HG02759 (cell line): Measurements from ENCODE around the gene TRIP11.
"Not testable (repeated sequence)": the region's sequence is repeated elsewhere in the genome, so short reads cannot be mapped to it uniquely, and the experiment has no call there.

Experiments used
- ATAC-seq: cut with Tn5 transposase; IDR thresholded peaks from one replicate; pipeline ENCODE4 v1.9.1; 2021; ENCODE audit warnings: mild to moderate bottlenecking, moderate library complexity; ENCODE audit not compliant: unreplicated experiment

Gene TRIP11

GRCh38 chr14:92039719-92040430 lies at the start of gene TRIP11:
Gene TRIP11, minus strand, starts transcription at chr14:92040059. Its CDS starts 374 bp downstream, at chr14:92039685.
- ATAC-seq: peak; percentile 96

DNA sequence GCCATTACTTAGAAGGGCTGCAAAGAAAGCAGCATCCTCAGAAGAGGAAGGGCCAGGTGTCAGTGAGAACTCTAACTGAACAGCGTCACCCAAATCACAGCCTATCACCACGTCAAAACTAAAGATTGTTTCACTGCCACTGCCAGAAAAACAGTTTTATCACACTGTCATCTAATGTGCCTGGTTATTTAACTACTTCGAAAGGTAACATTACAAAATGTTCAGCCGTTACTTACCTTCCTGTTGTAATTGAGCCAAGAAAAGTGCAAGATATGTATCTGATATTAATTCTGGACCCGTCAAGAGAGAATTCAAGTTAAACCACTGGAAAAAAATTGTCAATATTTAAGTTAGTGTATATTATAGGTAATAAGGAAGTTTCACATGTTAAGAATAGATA lies 48.6 kb upstream of the TRIP11 start:
- ATAC-seq: no peak

GRCh38 chr14:92074555-92074954 lies 34.7 kb upstream of the TRIP11 start:
- no peak for ATAC-seq

GRCh38 chr14:92058006-92058917 lies 18.4 kb upstream of the TRIP11 start:
- no peak for ATAC-seq

DNA sequence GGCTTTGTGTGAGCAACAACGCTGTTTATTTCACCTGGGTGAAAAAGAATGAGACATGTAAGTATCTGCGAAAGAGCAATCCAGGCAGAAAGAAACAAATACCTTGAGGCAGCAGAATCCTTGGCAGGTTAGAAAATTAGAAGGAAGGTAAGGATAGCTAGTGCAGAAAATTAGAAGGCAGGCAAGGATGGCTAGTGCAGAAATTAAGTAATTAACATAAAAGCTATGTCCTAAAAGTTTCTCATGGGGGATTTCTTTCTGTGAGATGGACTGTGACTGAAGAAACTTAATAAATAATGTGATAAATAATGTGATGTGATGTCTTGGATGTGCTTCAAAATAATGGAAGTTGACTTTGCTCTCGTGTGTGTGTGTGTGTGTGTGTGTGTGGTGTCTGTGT lies 9.9 kb upstream of the TRIP11 start:
- no peak for ATAC-seq

DNA sequence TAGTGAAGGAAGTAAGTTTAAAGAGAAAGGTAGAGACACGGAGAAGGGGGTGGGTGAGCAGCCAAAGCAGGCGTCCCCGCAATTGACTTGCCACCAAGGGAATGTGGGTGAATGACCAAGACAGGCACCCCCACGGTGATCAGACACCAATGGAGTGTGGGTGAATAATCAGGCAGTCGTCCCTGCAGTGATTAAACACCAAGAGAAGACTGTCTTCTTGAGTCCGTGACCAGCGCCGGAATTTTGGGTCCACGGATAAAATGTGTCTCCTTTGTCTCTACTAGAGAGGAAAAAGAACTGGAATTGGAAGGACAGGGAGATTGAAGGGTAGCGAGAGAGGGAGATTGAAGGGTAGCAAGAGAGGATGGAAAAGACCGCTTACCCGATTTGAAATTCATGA lies 9.4 kb upstream of the TRIP11 start:
- ATAC-seq: not testable (repeated sequence)

GRCh38 chr14:92045904-92046303 lies 6.0 kb upstream of the TRIP11 start:
- not testable (repeated sequence) for ATAC-seq

DNA sequence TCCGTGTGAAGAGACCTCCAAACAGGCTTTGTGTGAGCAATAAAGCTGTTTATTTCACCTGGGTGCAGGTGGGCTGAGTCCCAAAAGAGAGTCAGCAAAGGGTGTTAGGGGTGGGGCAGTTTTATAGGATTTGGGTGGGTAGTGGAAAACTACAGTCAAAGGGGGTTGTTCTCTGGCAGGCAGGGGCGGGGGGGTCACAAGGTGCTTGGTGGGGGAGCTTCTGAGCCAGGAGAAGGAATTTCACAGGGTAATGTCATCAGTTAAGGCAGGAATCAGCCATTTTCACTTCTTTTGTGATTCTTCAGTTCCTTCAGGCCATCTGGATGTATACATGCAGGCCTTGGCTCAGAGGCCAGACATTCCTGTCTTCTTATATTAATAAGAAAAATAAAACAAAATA lies 1.9 kb upstream of the TRIP11 start:
- not testable (repeated sequence) for ATAC-seq

- ATAC-seq: no peak
Measured at GRCh38 chr14:92041203-92041602, 1.3 kb upstream of the TRIP11 start.

DNA sequence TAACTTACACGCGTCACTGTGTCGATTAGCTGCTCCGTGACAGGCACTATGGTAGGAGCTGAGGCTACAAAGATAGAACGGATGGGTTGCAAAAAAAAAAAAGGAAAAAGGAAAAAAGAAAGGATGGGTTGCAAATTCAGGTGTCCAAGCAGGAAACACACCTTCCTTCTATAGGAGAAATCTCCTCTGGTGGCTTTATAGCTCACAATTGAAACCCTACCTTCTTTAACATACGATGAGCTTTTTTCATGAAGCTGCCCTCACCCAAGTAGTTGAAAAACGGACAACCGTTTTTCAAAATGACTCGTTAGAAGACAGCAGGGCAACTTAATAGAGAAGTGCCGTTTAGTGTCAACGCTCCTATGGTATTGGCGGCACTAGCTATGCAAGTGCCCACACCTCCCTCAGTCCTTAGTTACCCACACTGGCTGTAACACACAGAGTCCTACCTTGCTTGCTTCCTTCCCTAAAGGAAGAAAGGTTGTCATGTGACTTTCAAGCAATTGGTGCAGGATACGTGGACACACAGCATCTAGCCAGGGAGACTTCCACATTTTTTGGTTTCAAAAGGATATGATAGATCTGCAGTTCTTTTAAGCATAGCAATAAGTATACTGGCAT lies 682 bp upstream of the TRIP11 start:
- no peak for ATAC-seq

- peak; percentile 19 for ATAC-seq
Measured at GRCh38 chr14:92039063-92039718, 668 bp downstream of the TRIP11 start.

- ATAC-seq: no peak
Measured at GRCh38 chr14:92037989-92038388, 1.9 kb downstream of the TRIP11 start.

DNA sequence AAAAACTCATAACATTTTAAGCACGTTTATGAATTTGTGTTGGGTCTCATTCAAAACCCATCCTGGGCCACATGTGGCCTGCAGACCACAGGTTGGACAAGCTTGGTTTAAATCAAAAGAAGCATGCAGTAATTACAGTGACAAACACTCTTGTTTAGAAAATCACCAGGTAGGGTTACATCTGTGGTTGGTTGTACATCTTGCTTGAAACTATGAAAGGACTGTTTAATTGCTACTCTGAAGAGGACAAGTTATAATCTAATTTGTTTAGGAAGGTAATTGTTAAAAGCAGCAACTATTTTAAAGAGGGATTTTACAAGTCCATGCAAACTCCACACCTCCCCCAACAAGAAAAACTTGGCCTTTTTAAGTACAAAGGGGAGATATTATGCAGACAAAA lies 4.0 kb downstream of the TRIP11 start:
- ATAC-seq: no peak

DNA sequence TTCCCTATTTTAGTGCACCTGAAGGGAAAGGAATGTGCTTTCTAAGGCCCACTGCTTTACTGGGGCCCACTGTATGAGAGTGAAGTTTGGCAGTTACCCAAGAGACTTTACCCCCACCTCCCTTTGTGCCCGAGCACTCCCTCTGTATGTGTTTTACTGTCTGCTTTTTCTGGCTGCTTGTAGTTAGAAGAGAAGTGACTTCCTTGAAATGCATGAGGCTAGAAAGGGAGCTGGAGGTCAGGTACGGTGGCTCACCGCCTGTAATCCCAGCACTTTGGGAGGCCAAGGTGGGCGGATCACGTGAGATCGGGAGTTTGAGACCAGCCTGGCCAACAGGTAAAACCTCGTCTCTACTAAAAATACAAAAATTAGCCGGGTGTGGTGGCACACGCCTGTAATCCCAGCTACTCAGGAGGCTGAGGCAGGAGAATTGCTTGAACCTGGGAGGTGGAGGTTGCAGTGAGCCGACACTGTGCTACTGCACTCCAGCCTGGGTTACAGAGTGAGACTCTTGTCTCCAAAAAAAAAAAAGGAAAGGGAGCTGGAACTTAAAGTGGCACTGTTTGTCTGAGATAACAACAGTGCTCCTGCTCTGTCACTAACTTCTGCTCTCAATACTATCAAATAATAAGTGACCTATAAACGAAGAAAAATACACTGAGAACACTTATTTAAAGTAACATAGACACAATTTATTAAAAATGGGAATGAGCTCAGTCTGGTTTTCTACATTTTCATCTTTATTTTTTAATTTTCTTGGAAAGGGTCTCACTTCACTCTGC lies 5.8 kb downstream of the TRIP11 start:
- ATAC-seq: no peak

DNA sequence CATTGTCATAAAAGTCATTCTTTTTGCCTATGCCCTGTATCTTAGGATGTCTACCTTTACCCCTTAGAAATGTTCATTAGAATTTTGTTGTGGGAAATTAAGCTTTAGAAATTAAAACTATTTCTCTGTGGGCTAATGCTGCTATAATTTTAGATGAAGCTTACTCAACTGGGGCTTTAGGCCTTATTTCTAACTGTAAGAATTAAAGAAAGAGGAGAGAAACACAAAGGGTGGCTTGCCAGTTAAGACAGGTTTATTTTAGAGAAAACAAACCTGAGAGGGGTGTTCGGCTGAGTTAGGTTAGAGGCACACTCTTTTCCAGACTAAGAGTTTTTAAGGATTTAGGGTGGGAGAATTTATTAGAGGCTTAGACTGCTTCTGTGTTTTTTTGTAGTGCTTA lies 6.4 kb downstream of the TRIP11 start:
- ATAC-seq: no peak

DNA sequence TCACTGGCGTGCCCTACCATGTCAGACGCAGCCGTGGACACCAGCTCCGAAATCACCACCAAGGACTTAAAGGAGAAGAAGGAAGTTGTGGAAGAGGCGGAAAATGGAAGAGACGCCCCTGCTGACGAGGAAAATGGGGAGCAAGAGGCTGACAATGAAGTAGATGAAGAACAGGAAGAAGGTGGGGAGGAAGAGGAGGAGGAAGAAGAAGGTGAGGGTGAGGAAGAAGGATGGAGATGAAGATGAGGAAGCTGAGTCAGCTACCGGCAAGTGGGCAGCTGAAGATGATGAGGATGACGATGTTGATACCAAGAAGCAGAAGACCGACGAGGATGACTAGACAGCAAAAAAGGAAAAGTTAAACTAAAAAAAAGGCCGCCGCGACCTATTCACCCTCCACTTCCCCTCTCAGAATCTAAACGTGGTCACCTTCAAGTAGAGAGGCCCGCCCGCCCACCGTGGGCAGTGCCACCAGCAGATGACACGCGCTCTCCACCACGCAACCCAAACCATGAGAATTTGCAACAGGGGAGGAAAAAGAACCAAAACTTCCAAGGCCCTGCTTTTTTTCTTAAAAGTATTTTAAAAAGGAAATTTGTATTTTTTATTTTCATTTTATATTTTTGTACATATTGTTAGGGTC lies 13.2 kb downstream of the TRIP11 start:
- ATAC-seq: no peak

DNA sequence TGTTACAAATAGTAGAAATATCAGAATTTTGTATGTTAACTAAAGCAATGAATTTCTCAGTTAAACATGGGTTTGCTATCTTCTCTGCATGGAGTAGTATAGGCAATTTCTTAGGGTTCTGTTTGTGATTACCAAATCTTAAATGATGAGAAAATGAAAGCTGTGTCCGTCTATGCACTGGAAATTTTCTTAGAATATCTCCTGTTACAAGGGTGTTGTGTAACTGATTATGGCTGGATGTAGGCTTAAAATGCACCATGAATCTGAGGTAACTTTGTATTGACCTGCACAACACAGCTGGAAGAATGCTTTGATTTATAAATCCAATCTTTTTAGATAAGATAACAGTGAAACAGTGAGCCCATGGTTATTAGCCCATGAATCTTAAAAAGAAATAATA lies 17.8 kb downstream of the TRIP11 start:
- no peak for ATAC-seq

DNA sequence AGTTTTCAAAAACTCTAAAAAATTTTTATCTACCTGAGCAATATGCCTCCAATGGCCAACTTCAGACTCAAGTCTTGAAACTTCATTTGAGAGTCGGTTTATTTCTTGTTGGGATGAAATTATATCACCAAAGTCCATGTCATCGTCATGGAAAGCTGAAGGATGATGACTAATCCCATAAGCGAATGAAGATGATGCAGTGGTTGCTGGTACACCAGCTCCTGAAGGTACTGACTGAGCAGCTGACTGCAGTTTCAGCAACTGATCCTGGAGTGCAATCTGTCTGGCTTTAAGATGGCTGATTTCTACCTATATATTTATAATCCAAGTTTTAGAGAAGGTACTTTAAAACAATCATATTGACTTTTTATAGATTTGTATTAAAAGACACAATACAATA lies 18.3 kb downstream of the TRIP11 start:
- ATAC-seq: no peak

- ATAC-seq: no peak
Measured at GRCh38 chr14:92014040-92014439, 25.8 kb downstream of the TRIP11 start.
